ENCODE measurements around the gene PCDHB13.
"Not testable (repeated sequence)": the region's sequence is repeated elsewhere in the genome, so short reads cannot be mapped to it uniquely, and the experiment has no call there.

- TF ChIP-seq CTCF, POLR2A (IDR thresholded peaks at IDR 0.05): not testable (repeated sequence)
Measured at GRCh38 chr5:141216035-141216434, 2.3 kb downstream of the PCDHB13 start.
